HG03175 (cell line): Measurements from ENCODE around the gene PDCD4.

ENCODE experiments used
- ATAC-seq: cut with Tn5 transposase; IDR thresholded peaks from one replicate; pipeline ENCODE4 v1.9.1; 2021; ENCODE audit warnings: mild to moderate bottlenecking, moderate library complexity; ENCODE audit not compliant: unreplicated experiment

PDCD4 gene

DNA sequence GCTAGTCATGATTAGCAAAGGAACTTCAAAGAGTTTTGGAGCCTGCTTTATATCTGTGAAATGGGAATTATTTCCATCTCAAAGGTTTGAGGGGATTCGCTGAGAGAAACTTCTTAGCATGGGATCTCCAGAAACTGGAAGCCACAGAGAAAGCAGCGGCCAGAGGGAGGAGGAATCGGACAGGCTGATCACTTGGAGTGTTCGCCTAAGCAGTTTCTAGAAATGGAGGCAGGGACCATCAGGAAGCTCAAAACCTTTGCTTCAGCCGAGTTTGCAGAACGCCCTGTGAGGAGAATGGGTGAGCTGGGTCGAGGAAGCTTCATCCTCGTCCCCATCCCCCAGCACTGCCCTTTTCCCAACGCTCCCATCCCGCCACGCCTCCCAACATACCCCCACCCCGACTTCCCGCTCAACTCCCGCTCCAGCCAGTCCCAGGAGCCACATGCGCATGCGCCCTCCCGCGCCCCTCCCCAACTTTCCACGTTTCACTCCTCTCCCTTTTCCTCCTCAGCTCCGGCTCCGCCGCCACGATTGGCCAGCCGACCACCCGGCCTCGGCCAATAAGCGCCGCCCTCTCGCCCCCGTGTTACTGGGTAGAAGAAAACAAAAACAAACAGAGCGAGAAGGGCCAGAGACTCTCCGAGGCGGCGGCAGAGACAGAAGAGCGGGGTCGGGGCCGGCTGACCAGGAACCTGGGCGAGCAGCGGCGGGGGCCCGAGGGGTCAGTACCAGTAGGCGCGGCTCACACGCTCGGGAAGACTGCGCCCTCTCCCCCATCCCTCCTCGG lies at the start of gene PDCD4:
Gene PDCD4, plus strand, starts transcription at position 631 of the 787 bp plus-strand sequence. CDS start 4,100 bp downstream, outside the sequence.
- ATAC-seq = peak; percentile 81

DNA sequence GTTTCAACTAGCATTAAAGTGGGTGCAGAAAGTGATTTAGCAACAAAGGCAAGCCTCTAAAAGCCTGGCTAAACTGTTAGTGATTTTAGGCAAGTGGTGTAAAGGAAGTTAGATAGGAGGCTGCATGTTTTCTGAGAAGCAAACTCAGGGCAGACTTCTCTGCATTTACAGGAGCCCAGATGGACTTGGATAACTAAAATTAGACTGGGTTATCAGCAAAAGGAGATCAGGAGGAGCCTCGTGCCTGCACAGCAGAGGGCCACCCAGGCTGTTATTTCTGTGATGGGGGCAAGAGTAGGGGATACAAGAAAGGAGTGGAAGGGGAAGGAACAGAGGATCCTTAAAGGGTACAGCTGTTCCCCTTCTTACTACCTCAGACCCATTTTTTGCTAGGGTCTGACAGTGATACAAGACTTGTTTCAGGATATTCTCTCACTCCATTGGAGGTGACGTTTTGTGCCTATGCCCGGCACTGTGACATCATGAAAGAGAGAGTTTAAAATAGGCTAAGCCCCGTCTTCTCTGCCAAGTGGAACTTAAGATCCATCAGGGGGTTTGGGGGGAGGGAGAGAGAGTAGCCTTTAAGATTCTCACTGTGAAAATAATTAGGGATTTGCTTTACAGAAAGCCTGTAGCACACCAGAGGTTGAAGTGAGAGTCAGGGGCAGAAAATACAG lies 49.6 kb upstream of the PDCD4 start:
- no peak for ATAC-seq

GRCh38 chr10:110822712-110823311 lies 48.9 kb upstream of the PDCD4 start:
- no peak for ATAC-seq

DNA sequence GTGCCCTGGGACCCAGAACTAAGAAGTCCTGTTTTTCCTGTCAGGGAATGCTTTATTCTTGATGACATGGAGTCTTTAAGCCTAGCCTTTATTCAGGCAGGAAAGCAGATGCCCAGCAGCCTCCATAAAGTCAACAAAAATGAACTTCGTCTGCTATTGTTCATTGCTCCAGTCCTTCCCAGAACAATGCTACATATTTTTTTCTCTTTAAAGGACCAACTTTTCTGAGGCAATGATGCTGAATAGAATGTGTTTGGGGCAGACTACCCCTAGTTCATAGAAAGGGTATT lies 47.6 kb upstream of the PDCD4 start:
- ATAC-seq = no peak

- ATAC-seq = no peak
Measured at GRCh38 chr10:110824660-110825059, 47.1 kb upstream of the PDCD4 start.

GRCh38 chr10:110825508-110825907 lies 46.2 kb upstream of the PDCD4 start:
- ATAC-seq = no peak

- ATAC-seq = no peak
Measured at GRCh38 chr10:110827410-110827809, 44.3 kb upstream of the PDCD4 start.

DNA sequence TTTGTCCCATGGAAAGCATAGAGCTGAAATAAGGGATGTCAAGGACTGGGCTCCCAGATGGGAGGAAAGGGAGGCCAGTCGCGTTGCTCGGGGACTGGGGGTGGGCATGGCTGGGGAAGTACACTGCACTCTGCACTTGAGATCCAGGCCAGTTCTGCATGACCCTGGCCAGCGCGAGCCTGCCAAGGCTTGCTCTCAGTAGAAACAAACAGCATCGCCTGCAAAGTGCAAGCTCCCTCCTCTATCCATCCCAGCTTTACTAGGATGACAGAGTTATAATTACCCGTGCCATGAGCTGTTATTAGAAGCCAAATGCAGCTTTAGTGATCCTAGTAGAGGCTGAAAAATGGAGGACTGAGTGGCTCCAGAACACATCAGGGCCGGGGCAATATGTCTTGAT lies 43.9 kb upstream of the PDCD4 start:
- ATAC-seq = no peak

DNA sequence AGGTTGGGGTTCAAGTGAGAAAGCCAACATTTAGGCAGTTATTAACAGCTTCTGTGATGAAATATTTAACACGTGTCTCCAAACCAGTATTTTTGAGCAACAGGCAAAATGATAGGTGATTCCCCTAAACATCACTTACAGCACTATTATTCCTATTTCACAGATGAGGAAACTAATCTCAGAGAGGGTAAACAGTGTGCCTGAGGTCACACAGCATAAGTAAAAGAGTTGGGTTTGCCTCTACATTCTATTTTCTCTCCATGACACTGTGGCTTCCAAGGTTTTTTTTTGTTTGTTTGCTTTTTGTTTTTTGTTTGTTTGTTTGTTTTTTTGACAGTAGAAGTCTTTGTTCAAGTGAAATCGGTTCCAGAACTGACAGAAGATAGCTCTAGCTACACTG lies 43.2 kb upstream of the PDCD4 start:
- no peak for ATAC-seq

DNA sequence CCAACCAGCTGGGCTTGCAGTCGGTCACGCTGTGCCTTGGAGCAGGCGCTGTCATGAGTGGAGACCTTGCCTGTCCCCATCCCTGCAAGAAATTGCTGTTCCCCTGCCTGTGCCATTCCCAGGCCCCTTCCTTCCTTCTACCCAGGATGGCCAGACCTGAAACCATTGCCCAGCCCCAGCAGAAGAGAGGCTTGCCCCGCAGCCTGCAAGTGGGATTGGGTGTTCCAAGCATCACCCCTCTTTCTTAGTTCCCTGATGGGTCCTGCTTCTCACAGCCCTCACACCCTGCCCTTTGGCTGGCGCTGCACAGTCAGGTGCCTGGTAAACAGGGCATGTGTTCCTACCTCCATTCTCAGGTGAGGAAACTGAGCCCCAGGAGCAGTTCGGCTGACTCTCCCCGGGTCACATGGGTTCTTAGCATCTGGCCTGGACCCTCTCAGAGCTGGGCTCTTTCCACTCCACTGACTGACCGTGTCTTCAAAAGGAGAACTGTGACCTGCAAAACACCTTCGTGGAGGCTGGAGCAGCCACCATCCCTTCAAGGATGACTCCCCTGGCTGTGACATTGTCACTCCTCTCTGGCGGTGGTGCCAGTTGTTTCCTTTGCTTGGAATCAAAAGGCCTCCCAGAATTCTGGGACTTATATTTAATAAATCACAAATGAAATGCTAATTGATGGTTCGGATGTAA lies 41.9 kb upstream of the PDCD4 start:
- no peak for ATAC-seq

DNA sequence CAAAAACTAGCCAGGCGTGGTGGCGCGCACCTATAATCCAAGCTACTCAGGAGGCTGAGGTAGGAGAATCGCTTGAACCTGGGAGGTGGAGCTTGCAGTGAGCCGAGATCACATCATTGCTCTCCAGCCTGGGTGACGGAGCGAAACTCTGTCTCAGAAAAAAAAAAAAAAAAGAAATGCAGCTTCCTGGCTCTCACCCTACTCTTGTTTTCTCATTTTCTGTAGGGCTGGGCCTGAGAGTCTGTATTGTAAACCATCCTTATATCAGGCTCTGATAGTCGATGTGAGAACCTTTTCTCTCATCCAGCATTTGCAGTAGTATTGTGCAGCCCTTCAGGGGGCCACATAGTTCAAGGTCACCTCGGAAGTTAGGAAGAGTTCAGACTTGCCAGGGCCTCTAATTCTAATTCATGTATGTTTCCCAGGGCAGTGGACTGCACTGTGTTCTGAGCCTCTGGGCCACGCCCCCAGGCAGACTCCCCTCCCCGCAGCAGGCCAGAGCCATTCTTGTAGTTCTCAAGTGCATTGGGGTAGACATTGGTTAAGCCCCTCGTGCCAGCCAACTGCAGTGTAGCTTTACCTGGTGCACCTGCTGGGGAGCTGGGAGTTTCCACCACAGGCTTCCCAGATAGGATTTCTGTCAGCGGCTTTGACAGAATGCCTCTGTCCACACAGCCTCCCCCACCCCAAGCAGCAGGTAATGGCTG lies 38.3 kb upstream of the PDCD4 start:
- ATAC-seq = no peak

- no peak for ATAC-seq
Measured at GRCh38 chr10:110833941-110834628, 37.6 kb upstream of the PDCD4 start.

- no peak for ATAC-seq
Measured at GRCh38 chr10:110834629-110835301, 37.0 kb upstream of the PDCD4 start.

- ATAC-seq = no peak
Measured at GRCh38 chr10:110835841-110836240, 35.9 kb upstream of the PDCD4 start.

GRCh38 chr10:110836706-110837105 lies 35.0 kb upstream of the PDCD4 start:
- no peak for ATAC-seq

- ATAC-seq = no peak
Measured at GRCh38 chr10:110837418-110838171, 34.1 kb upstream of the PDCD4 start.

DNA sequence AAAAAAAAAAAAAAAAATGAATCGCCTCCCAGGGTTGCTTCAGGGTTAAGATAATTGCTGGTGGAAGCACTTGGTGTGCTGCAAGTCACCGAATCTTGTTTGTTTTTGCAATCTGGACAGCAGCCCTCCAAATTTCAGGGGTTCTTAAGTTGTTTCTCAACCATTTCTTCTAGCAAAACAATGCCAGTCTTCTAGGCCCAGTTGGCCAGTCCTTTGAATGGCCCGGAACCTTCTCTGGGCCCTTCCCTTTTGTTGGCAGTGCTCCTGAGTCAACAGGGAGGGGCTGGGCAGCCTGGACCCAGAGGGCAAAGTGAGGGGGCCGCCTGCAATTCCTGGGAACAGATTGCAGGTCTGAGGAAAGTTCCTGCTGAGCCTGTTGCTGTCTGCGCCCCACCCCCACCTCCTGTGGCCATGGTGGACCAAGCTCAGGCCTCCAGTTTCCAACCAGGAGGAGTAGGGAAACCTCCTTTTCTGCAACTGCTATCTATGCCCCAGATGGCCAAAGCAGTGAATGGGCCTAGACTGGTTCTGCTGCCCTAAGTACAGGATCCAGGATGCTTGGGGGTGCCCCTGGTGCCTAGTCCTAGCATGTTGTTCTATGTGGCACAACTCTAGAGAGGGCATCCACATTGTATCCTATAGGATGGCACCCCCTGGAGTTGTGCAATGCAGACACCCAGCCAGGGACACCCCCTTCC lies 31.4 kb upstream of the PDCD4 start:
- ATAC-seq = no peak

- ATAC-seq = no peak
Measured at GRCh38 chr10:110840923-110841428, 30.8 kb upstream of the PDCD4 start.
